Activated CD8-positive, alpha-beta T cell treated with anti-CD3 and anti-CD28 coated beads, Interleukin-2, amount 10 ng/mL, durations not matched to agents 7 days and 5 days (primary cell): ENCODE results near the gene TTC7B. TPM values are rescaled to one million over a fixed set of nuclear protein-coding genes. Genes with fewer than 3 reads are reported as not detected.

Source experiments
- ATAC-seq: fragments of 150-1000 bp; cut with Tn5 transposase; one replicate; pipeline ENCODE4 v1.10.0; 2021; ENCODE audit warnings: moderate library complexity
- CTCF ChIA-PET: fragments of 350-600 bp; sonication (Branson Sonifier 250); formaldehyde crosslinking; loops from one replicate; lab custom pipeline; 2021; ENCODE audit warnings: antibody characterized with exemption; lab: Charles Lee
- POLR2A ChIA-PET: fragments of 350-600 bp; sonication (Branson Sonifier 250); formaldehyde crosslinking; loops from one replicate; lab custom pipeline; 2021; ENCODE audit warnings: antibody characterized with exemption; lab: Charles Lee
- DNase-seq: peaks from one replicate; pipeline ENCODE4 v3.0.0-alpha.2; 2020
- H3K27ac Mint-ChIP-seq: one replicate; pipeline ENCODE4 v1.8.0; 2021; ENCODE audit warnings: mild to moderate bottlenecking, mixed read lengths
- H3K27me3 Mint-ChIP-seq: one replicate; pipeline ENCODE4 v1.8.0; 2021; ENCODE audit warnings: low read depth, mixed read lengths
- H3K36me3 Mint-ChIP-seq: one replicate; pipeline ENCODE4 v1.8.0; 2021; ENCODE audit warnings: low read depth, mixed read lengths
- H3K4me1 Mint-ChIP-seq: one replicate; pipeline ENCODE4 v1.8.0; 2021; ENCODE audit warnings: low read depth, mixed read lengths
- H3K4me3 Mint-ChIP-seq: one replicate; pipeline ENCODE4 v1.8.0; 2021; ENCODE audit warnings: mild to moderate bottlenecking, mixed read lengths
- H3K9me3 Mint-ChIP-seq: one replicate; pipeline ENCODE4 v1.8.0; 2022; ENCODE audit warnings: mixed read lengths; ENCODE audit not compliant: insufficient read depth
- total RNA-seq, 2 experiments: library from RNA; stranded (reverse); gene quantifications; one replicate each; pipeline ENCODE4 v1.2.3, GENCODE V29; 2021

Gene TTC7B
- total RNA-seq, 2 experiments from 2014 or later, result 5.3 to 6.8 TPM

DNA sequence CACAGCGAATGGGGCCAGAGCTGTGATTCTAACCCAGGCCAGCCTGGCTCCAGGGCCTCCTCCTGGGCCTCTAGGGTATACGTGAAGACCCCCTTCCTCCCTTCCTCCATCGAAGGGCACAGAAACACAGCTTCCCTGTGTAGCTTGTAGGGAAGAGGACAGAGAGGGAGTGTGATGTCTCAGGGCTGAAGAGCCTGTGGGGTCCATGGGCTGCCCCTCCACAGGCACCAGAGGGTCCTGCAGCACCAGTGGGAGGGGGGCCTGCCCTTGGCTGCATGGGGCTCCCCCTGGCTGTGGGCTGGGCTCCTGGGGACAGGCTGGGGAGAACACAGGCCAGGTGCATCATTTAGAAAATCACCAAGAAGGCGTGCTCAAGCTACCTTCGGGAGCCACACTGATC is 240.9 kb downstream of the TTC7B start:
- ChIA-PET CTCF (no interaction called here), POLR2A (no interaction called here)
- DNase-seq (no peak), ATAC-seq (no peak)
- Mint-ChIP-seq H3K4me3 (no peak overlapping the region), H3K4me1 (no peaks in the 10 kb centered on the region), H3K27me3 (no peaks in the 10 kb centered on the region), H3K27ac (no peak overlapping the region), H3K9me3 (no peaks in the 10 kb centered on the region), H3K36me3 (no peaks in the 10 kb centered on the region)

DNA sequence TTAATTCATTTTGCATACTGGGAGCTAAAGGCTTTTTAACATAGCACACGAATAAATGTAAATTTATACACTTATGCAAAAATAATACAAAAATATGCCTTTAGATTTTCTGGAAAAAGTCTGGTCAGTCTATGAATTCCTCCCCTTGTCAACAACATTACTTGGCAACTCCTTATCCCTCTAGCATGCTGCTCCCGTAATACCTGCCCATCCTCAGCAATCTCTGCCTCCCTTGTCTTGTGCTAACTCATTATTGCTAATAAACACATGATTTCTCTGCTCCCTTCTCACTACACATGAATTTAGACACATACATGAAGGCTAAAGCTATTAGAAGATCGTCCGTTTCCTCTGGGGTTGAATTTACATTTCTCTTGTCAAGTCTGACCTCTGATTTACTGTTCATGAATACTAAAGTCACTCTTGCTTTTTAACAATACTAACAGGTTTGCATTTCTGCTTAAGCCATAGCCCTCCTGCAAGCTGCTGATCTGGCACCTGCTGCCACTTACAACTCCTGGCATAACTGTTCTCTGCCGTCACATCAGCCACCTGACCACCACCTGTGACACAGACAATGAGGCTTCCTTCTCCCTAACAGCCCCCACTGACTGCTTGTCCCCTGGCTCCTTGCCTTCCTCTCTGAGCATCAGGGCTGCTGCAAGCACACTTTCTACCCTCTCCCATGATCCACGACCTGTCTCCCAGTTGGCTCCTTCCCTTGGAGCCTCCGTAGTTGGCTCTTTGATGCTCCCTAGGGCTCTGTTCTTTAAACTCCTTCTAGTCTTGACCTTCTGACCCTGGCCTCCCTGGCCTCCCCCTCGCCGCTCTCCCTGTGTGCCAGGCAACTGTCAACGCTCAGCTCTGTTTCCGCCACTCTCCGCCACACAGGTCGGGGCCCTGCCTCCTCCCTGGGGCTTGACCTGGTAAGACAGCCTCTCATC is 241.8 kb downstream of the TTC7B start:
- DNase-seq, result no peak
- Mint-ChIP-seq H3K27me3 (no peaks in the 10 kb centered on the region), H3K4me1 (no peaks in the 10 kb centered on the region), H3K4me3 (no peak overlapping the region), H3K9me3 (no peaks in the 10 kb centered on the region), H3K36me3 (no peaks in the 10 kb centered on the region), H3K27ac (no peak overlapping the region)
- no peak for ATAC-seq
- ChIA-PET POLR2A (no interaction called here), CTCF (interaction anchor here (0.6 kb wide), 1 partner anchor 74 kb away, joined by 3 read pairs; no protein-coding TSS in a partner anchor)

DNA sequence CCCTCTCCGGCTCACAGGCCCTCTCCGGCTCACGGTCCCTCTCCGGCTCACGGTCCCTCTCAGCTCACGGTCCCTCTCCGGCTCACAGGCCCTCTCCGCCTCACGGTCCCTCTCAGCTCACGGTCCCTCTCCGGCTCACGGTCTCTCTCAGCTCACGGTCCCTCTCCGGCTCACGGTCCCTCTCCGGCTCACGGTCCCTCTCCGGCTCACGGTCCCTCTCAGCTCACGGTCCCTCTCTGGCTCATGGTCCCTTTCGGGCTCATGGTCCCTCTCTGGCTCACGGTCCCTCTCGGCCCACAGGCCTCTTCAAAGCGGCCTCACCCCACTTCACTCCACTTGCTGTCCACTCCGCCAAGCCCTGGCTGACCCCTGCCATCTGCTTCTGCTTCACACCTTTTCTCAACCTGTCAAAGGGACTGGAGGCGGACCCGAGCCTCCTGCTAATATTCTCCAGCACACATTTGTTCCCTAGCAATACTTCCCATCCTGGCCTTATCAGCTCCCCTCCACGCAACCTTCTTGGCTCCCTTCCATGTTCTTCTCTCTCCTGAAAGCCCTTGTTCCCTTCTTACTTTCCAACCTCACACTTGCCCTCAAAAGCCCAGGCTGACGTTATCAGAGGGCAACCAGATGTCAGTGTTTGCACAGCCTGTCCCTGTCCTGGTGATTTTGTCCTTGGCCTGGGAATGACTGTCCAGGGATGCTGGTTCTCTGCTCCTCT is 242.7 kb downstream of the TTC7B start:
- Mint-ChIP-seq H3K9me3 (no peaks in the 10 kb centered on the region), H3K36me3 (no peaks in the 10 kb centered on the region), H3K4me1 (no peaks in the 10 kb centered on the region), H3K27me3 (no peaks in the 10 kb centered on the region), H3K4me3 (no peak overlapping the region), H3K27ac (no peak overlapping the region)
- ATAC-seq (no peak), DNase-seq (no peak)
- POLR2A ChIA-PET, result no interaction called here
- CTCF ChIA-PET, result interaction anchor here (0.6 kb wide), 1 partner anchor 75 kb away, joined by 3 read pairs; no protein-coding TSS in a partner anchor

DNA sequence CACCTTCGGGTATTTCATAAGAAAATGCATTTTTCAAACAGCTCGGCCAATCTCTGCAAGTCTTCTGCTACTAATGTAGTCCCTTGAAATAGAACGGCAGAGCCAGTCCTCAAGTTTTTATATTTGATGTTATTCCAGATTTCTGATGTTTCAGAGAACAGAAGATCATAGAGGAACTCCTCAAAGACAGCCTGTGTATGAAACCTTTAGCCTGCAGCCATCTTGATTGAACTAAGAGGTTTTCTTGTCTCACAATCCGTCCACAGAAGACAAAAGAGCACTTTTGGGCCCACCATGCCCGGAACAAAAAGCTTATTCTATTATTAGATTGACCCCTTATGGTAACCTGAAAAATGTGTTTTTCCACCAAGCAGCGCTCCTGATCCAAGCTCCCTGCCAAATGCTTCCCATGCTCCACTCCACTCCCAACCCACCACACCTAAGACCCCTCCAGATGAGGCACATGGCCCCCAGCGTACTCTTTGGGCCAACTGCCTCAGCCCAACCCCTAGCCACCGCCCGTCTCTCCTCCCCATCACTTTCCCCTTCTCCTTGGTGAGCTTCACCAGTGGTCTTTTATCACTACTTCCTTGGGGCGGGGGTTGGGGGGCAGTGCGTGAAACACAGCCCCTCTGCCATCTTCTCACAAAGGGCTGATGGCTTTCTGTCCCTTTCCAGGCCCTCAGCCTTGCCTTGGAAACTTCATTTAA is 243.6 kb downstream of the TTC7B start:
- CTCF ChIA-PET, result no interaction called here
- no peak overlapping the region for H3K4me3 Mint-ChIP-seq
- no peak for DNase-seq

DNA sequence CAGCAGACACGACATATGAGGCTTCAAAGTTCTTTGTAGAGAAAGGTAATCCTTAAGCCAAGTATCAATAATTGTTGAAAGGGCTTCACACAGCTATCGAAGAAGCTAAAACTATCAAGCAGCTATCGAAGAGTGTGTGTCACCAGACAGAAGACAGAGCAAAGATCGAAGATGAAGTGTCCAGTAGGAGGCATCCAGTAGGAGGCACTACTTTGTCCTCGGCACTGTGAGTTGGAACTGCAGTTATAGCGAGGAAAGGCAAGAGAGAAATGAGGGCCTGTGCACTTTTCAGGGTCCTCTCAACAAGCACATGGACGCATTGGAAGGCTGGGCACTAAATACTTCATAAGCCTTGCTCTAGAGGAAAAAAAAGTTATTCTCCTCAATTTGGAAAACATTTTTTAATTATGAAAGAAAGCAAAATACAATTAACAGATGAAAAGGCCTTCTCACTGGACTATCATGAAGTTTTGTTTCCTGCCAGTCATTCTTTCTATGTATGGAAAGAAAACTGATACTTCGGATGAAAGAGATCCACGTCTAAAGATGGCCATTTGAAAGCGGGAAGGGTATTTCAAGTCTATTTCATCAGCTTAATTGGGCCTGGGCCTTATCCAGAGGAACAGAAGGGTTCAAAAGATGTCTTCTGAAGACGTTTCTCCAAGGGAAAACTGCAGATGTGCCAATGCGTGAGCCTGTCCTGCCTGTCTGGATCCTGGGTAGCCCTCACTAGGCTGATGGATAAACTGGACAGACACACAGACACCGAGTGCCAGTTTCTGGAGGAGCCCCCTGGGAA is 244.9 kb downstream of the TTC7B start:
- Mint-ChIP-seq H3K9me3 (no peaks in the 10 kb centered on the region), H3K4me3 (no peak overlapping the region), H3K27me3 (no peaks in the 10 kb centered on the region), H3K36me3 (no peaks in the 10 kb centered on the region), H3K27ac (no peak overlapping the region), H3K4me1 (no peaks in the 10 kb centered on the region)
- DNase-seq, result no peak
- no peak for ATAC-seq
- ChIA-PET POLR2A (no interaction called here), CTCF (no interaction called here)

More for the DNA sequence above, 243.6 kb downstream of the TTC7B start:
- no peaks in the 10 kb centered on the region for H3K9me3 Mint-ChIP-seq
- POLR2A ChIA-PET, result no interaction called here
- no peaks in the 10 kb centered on the region for H3K36me3 Mint-ChIP-seq
- no peak for ATAC-seq
- no peaks in the 10 kb centered on the region for H3K27me3 Mint-ChIP-seq
- no peak overlapping the region for H3K27ac Mint-ChIP-seq
- H3K4me1 Mint-ChIP-seq, result no peaks in the 10 kb centered on the region

DNA sequence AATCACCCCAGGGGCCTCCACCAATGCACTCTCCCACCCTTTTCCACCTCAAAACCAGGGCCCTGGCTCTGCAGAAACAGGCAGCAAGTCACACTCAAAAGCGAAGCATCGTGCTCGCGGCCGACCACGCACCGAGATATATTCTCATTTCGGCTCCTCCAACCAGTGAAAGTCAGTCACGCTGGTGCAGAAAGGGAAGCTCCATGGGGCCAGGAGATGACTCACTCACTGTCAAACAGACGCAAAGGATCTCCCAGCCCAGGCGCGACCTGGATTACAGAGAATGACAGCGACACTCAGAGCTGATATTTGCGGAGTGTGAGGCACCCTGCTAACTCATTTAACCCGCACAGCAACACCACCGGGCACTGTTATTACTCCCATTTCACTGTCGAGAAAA is 245.8 kb downstream of the TTC7B start:
- no peak overlapping the region for H3K4me3 Mint-ChIP-seq
- no peak for ATAC-seq
- DNase-seq, result no peak
- no peak overlapping the region for H3K27ac Mint-ChIP-seq
- CTCF ChIA-PET, result no interaction called here
- no peaks in the 10 kb centered on the region for H3K9me3 Mint-ChIP-seq
- H3K36me3 Mint-ChIP-seq, result no peaks in the 10 kb centered on the region
- POLR2A ChIA-PET, result no interaction called here
- no peaks in the 10 kb centered on the region for H3K4me1 Mint-ChIP-seq
- H3K27me3 Mint-ChIP-seq, result no peaks in the 10 kb centered on the region

DNA sequence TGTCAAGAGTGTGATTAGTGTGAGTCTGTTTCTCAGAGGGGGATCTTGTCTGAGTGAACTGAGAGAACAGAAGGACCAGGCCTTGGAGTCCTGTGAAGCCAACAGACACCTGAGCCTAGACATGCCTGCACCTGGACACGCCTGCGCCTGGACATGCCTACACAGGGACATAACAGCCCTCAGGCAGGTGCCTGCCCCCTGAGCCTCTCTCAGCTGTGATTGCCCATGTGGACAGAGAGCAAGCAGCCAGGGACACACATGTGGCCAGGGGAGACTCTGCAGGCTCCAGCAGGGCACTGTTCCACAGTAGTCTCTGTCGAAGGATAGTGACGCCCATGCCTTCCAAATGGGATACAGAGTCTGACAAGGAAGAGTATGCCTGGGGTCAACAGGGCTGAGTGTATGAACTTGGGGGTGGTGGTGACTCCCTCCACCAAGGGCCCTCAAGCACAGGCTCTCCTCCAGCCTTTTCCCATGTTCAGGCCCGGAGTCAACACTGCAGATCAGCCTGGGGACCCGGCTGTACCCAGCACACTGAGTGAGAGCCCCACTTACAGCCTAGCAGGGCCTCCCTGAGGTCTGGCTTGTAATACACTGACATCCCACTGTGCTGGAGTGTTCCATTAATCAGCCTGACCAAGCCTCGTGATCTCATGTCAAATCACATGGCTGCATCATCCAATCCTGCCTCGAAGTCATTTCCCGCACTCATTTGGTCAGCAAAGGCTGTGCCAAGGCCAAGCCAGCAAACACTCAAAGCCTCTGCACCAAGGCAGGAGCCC is 246.4 kb downstream of the TTC7B start:
- DNase-seq, result no peak
- no peaks in the 10 kb centered on the region for H3K27me3 Mint-ChIP-seq
- no peak overlapping the region for H3K4me3 Mint-ChIP-seq
- POLR2A ChIA-PET, result no interaction called here
- H3K36me3 Mint-ChIP-seq, result no peaks in the 10 kb centered on the region
- CTCF ChIA-PET, result no interaction called here
- no peak for ATAC-seq
- H3K4me1 Mint-ChIP-seq, result no peaks in the 10 kb centered on the region
- no peak overlapping the region for H3K27ac Mint-ChIP-seq
- no peaks in the 10 kb centered on the region for H3K9me3 Mint-ChIP-seq

DNA sequence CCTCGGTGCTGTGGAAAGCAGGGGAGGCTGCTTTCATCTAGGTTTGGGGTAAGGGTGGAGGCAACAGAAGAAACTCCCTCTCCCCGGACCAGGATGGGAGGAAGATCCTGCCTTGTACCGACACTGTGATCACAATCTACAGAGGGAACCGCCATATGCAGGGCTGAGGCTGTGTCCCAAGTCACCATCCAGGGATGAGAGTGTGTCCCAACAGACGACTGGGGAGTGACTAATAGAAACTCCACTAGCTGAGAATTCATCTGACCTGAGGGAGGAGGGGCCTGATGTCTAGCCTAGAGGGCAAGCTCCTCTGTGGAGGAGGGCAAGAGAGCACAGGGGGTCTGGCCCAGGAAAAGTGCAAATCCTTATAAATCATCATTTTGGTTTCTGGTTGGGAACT is 247.0 kb downstream of the TTC7B start:
- CTCF ChIA-PET, result no interaction called here
- no peaks in the 10 kb centered on the region for H3K4me1 Mint-ChIP-seq
- no peak overlapping the region for H3K4me3 Mint-ChIP-seq
- H3K9me3 Mint-ChIP-seq, result no peaks in the 10 kb centered on the region
- POLR2A ChIA-PET, result no interaction called here
- ATAC-seq, result no peak
- H3K36me3 Mint-ChIP-seq, result no peaks in the 10 kb centered on the region
- H3K27me3 Mint-ChIP-seq, result no peaks in the 10 kb centered on the region
- DNase-seq, result no peak
- H3K27ac Mint-ChIP-seq, result no peak overlapping the region

DNA sequence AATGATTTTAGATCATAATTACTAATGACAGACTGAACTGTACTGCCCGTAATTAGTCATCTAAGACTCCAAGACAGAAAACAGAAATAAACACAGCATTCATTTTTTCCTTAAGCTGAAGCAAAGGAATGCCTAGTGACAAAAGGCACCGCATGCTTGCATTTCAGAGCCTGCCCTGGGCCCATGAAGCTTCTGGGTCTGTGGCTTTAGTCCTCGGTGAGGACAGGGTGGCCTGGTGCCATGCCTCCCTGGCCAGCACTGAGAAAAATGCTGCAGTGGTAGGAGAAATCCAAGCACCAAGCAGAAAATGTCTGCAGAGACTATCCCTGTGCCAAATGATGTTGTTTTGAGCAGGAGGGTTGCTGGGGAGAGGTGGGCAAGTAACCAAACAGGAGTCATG is 247.8 kb downstream of the TTC7B start:
- DNase-seq, result no peak
- CTCF ChIA-PET, result no interaction called here
- Mint-ChIP-seq H3K27ac (no peak overlapping the region), H3K27me3 (no peaks in the 10 kb centered on the region), H3K9me3 (no peaks in the 10 kb centered on the region), H3K36me3 (no peaks in the 10 kb centered on the region), H3K4me1 (no peaks in the 10 kb centered on the region), H3K4me3 (no peak overlapping the region)
- ATAC-seq, result no peak
- POLR2A ChIA-PET, result no interaction called here

DNA sequence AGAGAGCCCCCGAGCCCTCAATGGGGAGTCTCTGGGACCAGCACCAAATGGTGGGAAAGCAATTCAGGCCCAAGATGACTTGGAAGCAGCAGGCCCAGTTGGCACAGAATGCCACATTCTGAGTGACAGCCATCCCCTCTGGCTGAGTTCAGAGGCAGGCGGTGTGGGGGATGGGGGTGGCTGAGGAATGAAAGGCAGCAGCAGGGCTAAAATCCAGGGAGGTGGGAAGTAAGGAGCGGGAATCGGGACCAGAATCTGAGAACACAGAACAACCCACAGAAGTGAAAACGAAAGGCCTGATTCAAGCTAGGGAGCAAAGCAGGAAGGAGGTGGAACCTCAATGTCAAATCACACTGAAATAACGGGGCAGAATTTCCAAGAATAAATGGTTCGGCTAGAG is 248.2 kb downstream of the TTC7B start:
- Mint-ChIP-seq H3K27me3 (no peaks in the 10 kb centered on the region), H3K9me3 (no peaks in the 10 kb centered on the region), H3K27ac (no peak overlapping the region), H3K36me3 (no peaks in the 10 kb centered on the region), H3K4me1 (no peaks in the 10 kb centered on the region), H3K4me3 (no peak overlapping the region)
- ChIA-PET CTCF (no interaction called here), POLR2A (no interaction called here)
- ATAC-seq (no peak), DNase-seq (no peak)

DNA sequence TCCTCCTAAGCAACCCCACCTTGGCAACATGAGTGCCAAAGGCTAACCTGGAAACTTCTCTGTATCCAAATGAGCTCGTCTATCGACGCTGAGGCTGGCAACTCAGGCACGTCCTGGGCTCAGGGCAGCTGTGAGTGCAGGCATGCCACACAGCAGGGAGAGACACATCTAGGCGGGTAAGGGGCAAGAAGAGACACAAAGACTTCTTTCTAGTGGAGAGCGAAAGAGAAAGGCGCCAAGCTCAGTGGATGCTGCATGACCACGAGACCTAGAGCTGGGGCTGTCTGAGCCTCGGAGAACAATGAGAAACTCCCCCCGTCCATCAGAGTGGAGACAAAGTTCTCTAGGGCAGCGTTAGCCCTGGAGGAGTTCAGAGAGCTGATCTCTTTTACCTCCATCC is 249.0 kb downstream of the TTC7B start:
- Mint-ChIP-seq H3K27me3 (no peaks in the 10 kb centered on the region), H3K9me3 (no peaks in the 10 kb centered on the region), H3K27ac (no peak overlapping the region), H3K4me3 (no peak overlapping the region), H3K36me3 (no peaks in the 10 kb centered on the region), H3K4me1 (no peaks in the 10 kb centered on the region)
- ChIA-PET POLR2A (no interaction called here), CTCF (no interaction called here)
- no peak for DNase-seq
- no peak for ATAC-seq
